MCF 10A (cell line): ENCODE results near the gene HBD. TPM values are rescaled to one million over a fixed set of nuclear protein-coding genes. Genes with fewer than 3 reads are reported as not detected.

Experiments
- BruUV-seq: library from RNA; stranded (reverse); fragments of 400-500 nt; replicated peaks from 2 replicates; lab custom pipeline; 2021; lab: Mats Ljungman, UMichigan
- CTCF ChIA-PET: fragments of 300-600 bp; sonication (Branson Sonifier 250); formaldehyde crosslinking; extraction: SDS; loops from one replicate; lab custom pipeline; 2021; ENCODE audit warnings: antibody characterized with exemption, inconsistent platforms; lab: Yijun Ruan, JAX
- POLR2A ChIA-PET: fragments of 300-600, 350-650 bp; sonication (Branson Sonifier 250); formaldehyde crosslinking; extraction: SDS; loops from one replicate; lab custom pipeline; 2020; ENCODE audit warnings: antibody characterized with exemption, inconsistent platforms; lab: Yijun Ruan, JAX
- DNase-seq: peaks from one replicate; pipeline ENCODE4 v3.0.0-alpha.2; 2018; ENCODE audit not compliant: unreplicated experiment
- H3K27ac Mint-ChIP-seq: one replicate; pipeline ENCODE4 v1.8.0; 2022; ENCODE audit warnings: mild to moderate bottlenecking, low read depth, mixed read lengths; ENCODE audit not compliant: unreplicated experiment
- H3K27me3 Mint-ChIP-seq: one replicate; pipeline ENCODE4 v1.8.0; 2022; ENCODE audit warnings: mixed read lengths; ENCODE audit not compliant: insufficient read depth, unreplicated experiment
- H3K36me3 Mint-ChIP-seq: one replicate; pipeline ENCODE4 v1.8.0; 2022; ENCODE audit warnings: mild to moderate bottlenecking, moderate library complexity, mixed read lengths; ENCODE audit not compliant: insufficient read depth, unreplicated experiment
- H3K4me1 Mint-ChIP-seq: one replicate; pipeline ENCODE4 v1.8.0; 2022; ENCODE audit warnings: mixed read lengths; ENCODE audit not compliant: insufficient read depth, unreplicated experiment
- H3K4me3 Mint-ChIP-seq: one replicate; pipeline ENCODE4 v1.8.0; 2022; ENCODE audit warnings: mild to moderate bottlenecking, moderate library complexity, mixed read lengths; ENCODE audit not compliant: unreplicated experiment
- H3K9me3 Mint-ChIP-seq: one replicate; pipeline ENCODE4 v1.8.0; 2022; ENCODE audit warnings: mixed read lengths; ENCODE audit not compliant: unreplicated experiment
- intact Hi-C: fragments of 100-400 bp; cut with micrococcal nuclease; formaldehyde crosslinking; loops from 2 replicates; pipeline ENCODE4 v1.14.1; 2022
- total RNA-seq: library from RNA; stranded (reverse); gene quantifications from 2 replicates; pipeline ENCODE4 v1.2.3, GENCODE V29; 2022
- TF ChIP-seq, protein P1 (sequence below): fragments of 200-600 bp; IDR thresholded peaks from one replicate; pipeline ENCODE4 v1.8.0; 2022; ENCODE audit warnings: antibody characterized with exemption, mild to moderate bottlenecking; ENCODE audit not compliant: unreplicated experiment

Gene HBD
- total RNA-seq, 1 experiment from 2014 or later: not detected

DNA sequence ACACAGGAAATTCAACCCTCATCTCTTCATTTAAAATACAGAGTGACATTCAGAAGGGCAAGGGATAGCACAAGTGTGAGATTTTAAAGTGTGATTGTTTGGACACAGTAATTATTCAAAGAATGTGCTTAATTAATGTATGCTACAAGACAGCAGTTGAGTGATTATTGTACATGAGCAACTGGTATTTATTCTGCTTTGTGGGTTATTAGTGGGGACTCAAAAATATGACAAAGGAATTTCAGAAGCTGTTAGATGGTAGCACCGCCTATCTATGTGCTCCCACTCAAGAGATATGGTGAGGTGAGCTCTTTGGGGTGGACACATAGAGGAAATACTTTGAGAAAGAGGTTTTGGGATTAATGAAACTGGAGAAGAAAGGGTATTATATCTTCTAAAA lies 5.8 kb upstream of the HBD start:
- no peak for DNase-seq
- no peak overlapping the region for H3K4me3 Mint-ChIP-seq
- H3K4me1 Mint-ChIP-seq: no peaks in the 10 kb centered on the region
- intact Hi-C loops: no loop called here
- H3K9me3 Mint-ChIP-seq: no peaks in the 10 kb centered on the region
- H3K36me3 Mint-ChIP-seq: no peaks in the 10 kb centered on the region
- ChIA-PET CTCF (no interaction called here), POLR2A (no interaction called here)
- TF ChIP-seq, protein P1, sequence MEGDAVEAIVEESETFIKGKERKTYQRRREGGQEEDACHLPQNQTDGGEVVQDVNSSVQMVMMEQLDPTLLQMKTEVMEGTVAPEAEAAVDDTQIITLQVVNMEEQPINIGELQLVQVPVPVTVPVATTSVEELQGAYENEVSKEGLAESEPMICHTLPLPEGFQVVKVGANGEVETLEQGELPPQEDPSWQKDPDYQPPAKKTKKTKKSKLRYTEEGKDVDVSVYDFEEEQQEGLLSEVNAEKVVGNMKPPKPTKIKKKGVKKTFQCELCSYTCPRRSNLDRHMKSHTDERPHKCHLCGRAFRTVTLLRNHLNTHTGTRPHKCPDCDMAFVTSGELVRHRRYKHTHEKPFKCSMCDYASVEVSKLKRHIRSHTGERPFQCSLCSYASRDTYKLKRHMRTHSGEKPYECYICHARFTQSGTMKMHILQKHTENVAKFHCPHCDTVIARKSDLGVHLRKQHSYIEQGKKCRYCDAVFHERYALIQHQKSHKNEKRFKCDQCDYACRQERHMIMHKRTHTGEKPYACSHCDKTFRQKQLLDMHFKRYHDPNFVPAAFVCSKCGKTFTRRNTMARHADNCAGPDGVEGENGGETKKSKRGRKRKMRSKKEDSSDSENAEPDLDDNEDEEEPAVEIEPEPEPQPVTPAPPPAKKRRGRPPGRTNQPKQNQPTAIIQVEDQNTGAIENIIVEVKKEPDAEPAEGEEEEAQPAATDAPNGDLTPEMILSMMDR: no peak
- H3K27ac Mint-ChIP-seq: no peak overlapping the region
- no TSS peak for BruUV-seq
- peaks cover 17% of the 10 kb centered on the region for H3K27me3 Mint-ChIP-seq

- H3K27me3 Mint-ChIP-seq: peaks cover 11% of the 10 kb centered on the region
- DNase-seq: no peak
- intact Hi-C loops: no loop called here
- no peak overlapping the region for H3K4me3 Mint-ChIP-seq
- BruUV-seq: no TSS peak
- no peaks in the 10 kb centered on the region for H3K4me1 Mint-ChIP-seq
- no peak overlapping the region for H3K27ac Mint-ChIP-seq
- ChIA-PET CTCF (no interaction called here), POLR2A (no interaction called here)
- TF ChIP-seq, protein P1: no peak
- no peaks in the 10 kb centered on the region for H3K9me3 Mint-ChIP-seq
- H3K36me3 Mint-ChIP-seq: no peaks in the 10 kb centered on the region
Observed at GRCh38 chr11:5239046-5239445, 4.8 kb upstream of the HBD start.

GRCh38 chr11:5238486-5238885 lies 4.2 kb upstream of the HBD start:
- no peaks in the 10 kb centered on the region for H3K4me1 Mint-ChIP-seq
- no peak overlapping the region for H3K4me3 Mint-ChIP-seq
- ChIA-PET POLR2A (no interaction called here), CTCF (interaction anchor here (0.8 kb wide), 1 partner anchor 10 kb away, joined by 4 read pairs; no protein-coding TSS in a partner anchor)
- H3K27me3 Mint-ChIP-seq: peaks cover 11% of the 10 kb centered on the region
- TF ChIP-seq, protein P1: no peak
- H3K27ac Mint-ChIP-seq: no peak overlapping the region
- intact Hi-C loops: no loop called here
- DNase-seq: no peak
- BruUV-seq: no TSS peak
- H3K36me3 Mint-ChIP-seq: no peaks in the 10 kb centered on the region
- H3K9me3 Mint-ChIP-seq: no peaks in the 10 kb centered on the region

DNA sequence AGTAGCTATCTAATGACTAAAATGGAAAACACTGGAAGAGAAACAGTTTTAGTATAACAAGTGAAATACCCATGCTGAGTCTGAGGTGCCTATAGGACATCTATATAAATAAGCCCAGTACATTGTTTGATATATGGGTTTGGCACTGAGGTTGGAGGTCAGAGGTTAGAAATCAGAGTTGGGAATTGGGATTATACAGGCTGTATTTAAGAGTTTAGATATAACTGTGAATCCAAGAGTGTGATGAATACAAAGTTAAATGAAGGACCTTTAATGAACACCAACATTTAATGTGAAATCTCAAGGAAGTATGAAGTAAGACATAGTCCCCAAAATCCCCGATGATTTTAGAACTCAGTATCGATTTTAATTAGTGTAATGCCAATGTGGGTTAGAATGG lies 3.1 kb upstream of the HBD start:
- Mint-ChIP-seq H3K4me1 (no peaks in the 10 kb centered on the region), H3K36me3 (no peaks in the 10 kb centered on the region), H3K4me3 (no peak overlapping the region), H3K27ac (no peak overlapping the region), H3K27me3 (peaks cover 11% of the 10 kb centered on the region), H3K9me3 (no peaks in the 10 kb centered on the region)
- no TSS peak for BruUV-seq
- no peak for DNase-seq
- ChIA-PET POLR2A (no interaction called here), CTCF (no interaction called here)
- intact Hi-C loops: no loop called here
- TF ChIP-seq, protein P1: no peak
